ENCODE results near the gene R3HDM2.

Gene R3HDM2

GRCh38 chr12:57469296-57470164, 38.7 kb upstream of the R3HDM2 start:
- Histone ChIP-seq H3K9me3 (ENCODE audit: low read length) (no peaks in the 10 kb centered on the region), H2AFZ (ENCODE audit: low read length) (no peak overlapping the region), H3K27ac (ENCODE audit: low read depth, low read length, poor library complexity, severe bottlenecking) (no peak overlapping the region), H3K9me2 (ENCODE audit: low read depth, low read length) (no peaks in the 10 kb centered on the region), H3K27me3 (ENCODE audit: insufficient read depth, low read length) (peaks cover 7% of the 10 kb centered on the region; the same call in 1 of the 2 replicates), H3K36me3 (ENCODE audit: insufficient read depth, low read length) (no peaks in the 10 kb centered on the region; the same call in 1 of the 2 replicates), H4K20me1 (ENCODE audit: insufficient read depth, low read length) (no peaks in the 10 kb centered on the region), H3K9ac (ENCODE audit: low read length) (no peak overlapping the region), H3F3A (ENCODE audit: insufficient read depth, low read length) (no peaks in the 10 kb centered on the region), H3K4me3 (ENCODE audit: low read depth, low read length, poor library complexity, severe bottlenecking) (no peak overlapping the region), H3K4me1 (ENCODE audit: insufficient read depth, low read length, severe bottlenecking) (peaks cover 6% of the 10 kb centered on the region), H3K79me2 (ENCODE audit: insufficient read depth, low read length) (no peaks in the 10 kb centered on the region), H3K4me2 (ENCODE audit: low read length) (no peak overlapping the region)
- TF ChIP-seq EZH2 (IDR thresholded peaks at IDR 0.05; ENCODE audit: borderline replicate concordance, low read length) (no peak), CTCF (IDR thresholded peaks at IDR 0.05; ENCODE audit: low read length) (no peak)

- Histone ChIP-seq H3K9me2 (ENCODE audit: low read depth, low read length) (no peaks in the 10 kb centered on the region), H3K27ac (ENCODE audit: low read depth, low read length, poor library complexity, severe bottlenecking) (no peak overlapping the region), H3K4me2 (ENCODE audit: low read length) (no peak overlapping the region), H3F3A (ENCODE audit: insufficient read depth, low read length) (no peaks in the 10 kb centered on the region), H3K36me3 (ENCODE audit: insufficient read depth, low read length) (no peaks in the 10 kb centered on the region; the same call in 1 of the 2 replicates), H3K4me1 (ENCODE audit: insufficient read depth, low read length, severe bottlenecking) (peaks cover 6% of the 10 kb centered on the region), H3K9me3 (ENCODE audit: low read length) (no peaks in the 10 kb centered on the region), H2AFZ (ENCODE audit: low read length) (no peak overlapping the region), H3K9ac (ENCODE audit: low read length) (no peak overlapping the region), H3K4me3 (ENCODE audit: low read depth, low read length, poor library complexity, severe bottlenecking) (no peak overlapping the region), H4K20me1 (ENCODE audit: insufficient read depth, low read length) (no peaks in the 10 kb centered on the region), H3K27me3 (ENCODE audit: insufficient read depth, low read length) (peaks cover 7% of the 10 kb centered on the region; the same call in 1 of the 2 replicates), H3K79me2 (ENCODE audit: insufficient read depth, low read length) (no peaks in the 10 kb centered on the region)
- TF ChIP-seq EZH2 (IDR thresholded peaks at IDR 0.05; ENCODE audit: borderline replicate concordance, low read length) (no peak), CTCF (IDR thresholded peaks at IDR 0.05; ENCODE audit: low read length) (no peak)
Observed at GRCh38 chr12:57467915-57468314, 37.1 kb upstream of the R3HDM2 start.

GRCh38 chr12:57467212-57467874, 36.5 kb upstream of the R3HDM2 start:
- H3K4me1 ChIP-seq (ENCODE audit: insufficient read depth, low read length, severe bottlenecking), result peaks cover 6% of the 10 kb centered on the region
- no peak overlapping the region for H2AFZ ChIP-seq (ENCODE audit: low read length)
- H3K36me3 ChIP-seq (ENCODE audit: insufficient read depth, low read length), result no peaks in the 10 kb centered on the region; the same call in 1 of the 2 replicates

More at GRCh38 chr12:57467212-57467874, 36.5 kb upstream of the R3HDM2 start:
- peaks cover 7% of the 10 kb centered on the region; the same call in 1 of the 2 replicates for H3K27me3 ChIP-seq (ENCODE audit: insufficient read depth, low read length)
- no peaks in the 10 kb centered on the region for H3K9me3 ChIP-seq (ENCODE audit: low read length)
- H3K4me2 ChIP-seq (ENCODE audit: low read length), result no peak overlapping the region
- H3K27ac ChIP-seq (ENCODE audit: low read depth, low read length, poor library complexity, severe bottlenecking), result no peak overlapping the region
- TF ChIP-seq EZH2 (IDR thresholded peaks at IDR 0.05; ENCODE audit: borderline replicate concordance, low read length), result no peak
- TF ChIP-seq CTCF (IDR thresholded peaks at IDR 0.05; ENCODE audit: low read length), result no peak
- no peaks in the 10 kb centered on the region for H4K20me1 ChIP-seq (ENCODE audit: insufficient read depth, low read length)
- no peaks in the 10 kb centered on the region for H3F3A ChIP-seq (ENCODE audit: insufficient read depth, low read length)
- H3K9ac ChIP-seq (ENCODE audit: low read length), result no peak overlapping the region
- no peak overlapping the region for H3K4me3 ChIP-seq (ENCODE audit: low read depth, low read length, poor library complexity, severe bottlenecking)
- H3K9me2 ChIP-seq (ENCODE audit: low read depth, low read length), result no peaks in the 10 kb centered on the region
- no peaks in the 10 kb centered on the region for H3K79me2 ChIP-seq (ENCODE audit: insufficient read depth, low read length)

All from OCI-LY1 (cell line).